Measurements from ENCODE around the gene GIGYF2.

GRCh38 chr2:232810444-232810843 lies 113.3 kb downstream of the GIGYF2 start:
- no peak for TF ChIP-seq CTCF (IDR thresholded peaks at IDR 0.05)
- no peak for TF ChIP-seq POLR2A (IDR thresholded peaks at IDR 0.05)
- TF ChIP-seq EP300 (IDR thresholded peaks at IDR 0.05) = no peak
- TF ChIP-seq POLR2AphosphoS5 (IDR thresholded peaks at IDR 0.05) = no peak
